Left lung (tissue), 10 donors: ENCODE results near the gene RASL10A. TPM values are rescaled to one million over a fixed set of nuclear protein-coding genes. Genes with fewer than 3 reads are reported as not detected.

Source experiments
- ATAC-seq: fragments of 200-7000 bp; cut with Tn5 transposase; one replicate; pipeline ENCODE4 v1.9.1; 2020; ENCODE audit warnings: moderate library complexity
- DNase-seq, 4 donors: peaks; one replicate each; pipeline ENCODE4 v3.0.0-alpha.2; 2013 to 2020
- H3K27ac ChIP-seq, 2 donors: fragments of 200-600 bp; sonication (generic) in 1 of 2; one replicate each; pipeline versions ENCODE4 v1.5.0 to v1.8.0; 2020 to 2021
- H3K27me3 ChIP-seq, 2 donors: fragments of 200-600 bp; sonication (generic) in 1 of 2; one replicate each; pipeline versions ENCODE4 v1.5.0 to v1.8.0; 2020 to 2021
- H3K36me3 ChIP-seq, 2 donors: fragments of 200-600 bp; sonication (generic) in 1 of 2; one replicate each; pipeline versions ENCODE4 v1.5.0 to v1.8.0; 2020 to 2021
- H3K4me1 ChIP-seq, 2 donors: fragments of 200-600 bp; one replicate each; pipeline ENCODE4 v1.8.0; 2021
- H3K4me3 ChIP-seq, 2 donors: fragments of 200-600 bp; sonication (generic) in 1 of 2; one replicate each; pipeline versions ENCODE4 v1.5.0 to v1.8.0; 2020 to 2021; ENCODE audit warnings: mild to moderate bottlenecking in 1 of 2
- H3K9me3 ChIP-seq, 2 donors: fragments of 200-600 bp; sonication (generic) in 1 of 2; one replicate each; pipeline versions ENCODE4 v1.5.0 to v1.8.0; 2020 to 2021
- CTCF ChIP-seq, 2 donors: fragments of 200-600 bp; sonication (generic) in 1 of 2; IDR thresholded peaks; one replicate each; pipeline versions ENCODE4 v1.5.0 to v1.8.0; 2021; ENCODE audit warnings: antibody characterized with exemption in 2 of 2
- intact Hi-C, 2 donors: fragments of 100-400 bp; cut with DNase I; formaldehyde crosslinking; loops; one replicate each; pipeline versions ENCODE4 v1.11.2 to v1.14.2; 2022
- polyA plus RNA-seq, 6 donors: library from polyadenylated mRNA; unstranded; fragments of 120-200 nt; gene quantifications; one replicate each; pipeline ENCODE4 v1.2.1, GENCODE V29; 2013; ENCODE audit not compliant: insufficient read length in 6 of 6
- total RNA-seq, 2 donors: library from RNA; stranded (reverse); fragmentation: NEBNext Ultra II Directional; extraction: Animal tissue kit (Norgen Biotek cat#: 25700); gene quantifications; one replicate each; pipeline ENCODE4 v1.2.1, GENCODE V29; 2021
- donor health status: DM: no; HTN: yes; CAD: no.
- donor health status: DM: no; HTN: no; CAD: no.

Gene RASL10A
- total and polyA plus RNA-seq, 8 donors, result 0.21 to 1.8 (median 0.52) TPM; not detected in 1

DNA sequence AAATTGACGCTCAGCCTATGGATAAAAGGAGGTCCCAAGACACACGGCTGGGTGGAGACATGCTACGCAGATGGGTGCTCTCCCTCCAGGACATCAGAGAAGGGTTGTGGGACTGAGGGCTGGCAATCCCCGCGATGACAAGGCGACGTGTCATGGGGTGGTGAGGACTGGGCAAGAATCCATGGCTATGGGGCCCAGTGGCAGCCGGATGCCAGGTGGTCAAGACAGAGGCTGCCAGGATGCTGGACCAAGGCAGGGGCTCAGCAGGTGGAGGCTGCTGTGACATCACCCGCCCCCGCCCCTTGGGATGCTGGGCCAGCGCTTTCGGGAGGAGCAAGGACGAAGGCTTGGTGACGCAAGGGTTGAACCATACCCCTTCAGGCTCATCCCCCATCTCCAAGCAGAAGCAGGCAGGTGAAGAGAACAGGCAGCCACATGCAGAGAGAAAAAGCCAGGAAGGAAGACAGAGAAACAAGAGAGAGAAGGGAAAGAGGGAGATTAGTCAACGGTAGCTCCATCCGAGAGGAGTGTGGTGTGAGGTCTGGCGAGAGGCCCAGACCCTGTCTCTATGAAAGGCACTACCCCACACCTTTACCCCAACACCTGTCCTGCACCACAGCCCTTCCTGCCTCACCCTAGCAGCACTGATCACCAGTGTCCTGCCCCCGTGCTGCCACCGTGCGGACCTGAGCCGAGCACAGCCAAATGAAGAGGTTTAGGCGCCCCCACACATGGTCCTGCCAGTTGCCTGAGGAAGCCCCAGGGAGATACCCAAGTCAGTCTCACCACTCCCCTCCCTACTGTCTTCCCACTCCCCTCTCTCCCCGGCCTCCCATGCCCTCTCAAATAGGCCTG lies 24.1 kb upstream of the RASL10A start:
- no peak overlapping the region for H3K4me3 ChIP-seq
- no peaks in the 10 kb centered on the region for H3K4me1 ChIP-seq
- peak in 1 of 4 donors; percentile 63 for DNase-seq
- H3K27me3 ChIP-seq, result no peaks in the 10 kb centered on the region
- H3K9me3 ChIP-seq, result no peaks in the 10 kb centered on the region
- no peak for ATAC-seq
- H3K27ac ChIP-seq, result no peak overlapping the region
- peaks cover 0 to 100% of the 10 kb centered on the region in 2 donors for H3K36me3 ChIP-seq
- TF ChIP-seq CTCF (IDR thresholded peaks at IDR 0.05), result no peak
- intact Hi-C loops, result no loop called here

DNA sequence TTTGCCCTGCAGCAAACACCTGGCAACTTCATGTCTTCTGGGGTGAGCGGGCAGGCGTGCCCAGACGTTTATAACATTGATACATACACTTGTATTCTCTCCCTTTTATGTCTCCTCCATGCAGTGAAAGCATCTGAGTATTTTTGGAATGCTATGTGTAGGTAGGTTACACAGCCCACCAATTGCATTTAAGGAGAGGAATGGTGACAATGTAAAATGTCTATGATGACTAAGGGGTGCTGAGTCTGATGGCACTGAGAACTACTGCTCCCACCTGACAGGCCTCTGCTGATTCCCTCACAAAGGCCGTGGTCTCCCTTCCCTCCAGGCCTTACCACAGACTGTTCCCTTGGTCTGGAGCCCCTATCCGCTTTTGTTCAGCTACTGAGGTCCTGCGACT lies 22.9 kb upstream of the RASL10A start:
- Histone ChIP-seq H3K4me1 (no peaks in the 10 kb centered on the region), H3K36me3 (peaks cover 0 to 100% of the 10 kb centered on the region in 2 donors), H3K9me3 (no peaks in the 10 kb centered on the region), H3K4me3 (no peak overlapping the region), H3K27ac (no peak overlapping the region), H3K27me3 (no peaks in the 10 kb centered on the region)
- TF ChIP-seq CTCF (IDR thresholded peaks at IDR 0.05), result no peak
- intact Hi-C loops, result no loop called here
- ATAC-seq (no peak), DNase-seq (no peak)

DNA sequence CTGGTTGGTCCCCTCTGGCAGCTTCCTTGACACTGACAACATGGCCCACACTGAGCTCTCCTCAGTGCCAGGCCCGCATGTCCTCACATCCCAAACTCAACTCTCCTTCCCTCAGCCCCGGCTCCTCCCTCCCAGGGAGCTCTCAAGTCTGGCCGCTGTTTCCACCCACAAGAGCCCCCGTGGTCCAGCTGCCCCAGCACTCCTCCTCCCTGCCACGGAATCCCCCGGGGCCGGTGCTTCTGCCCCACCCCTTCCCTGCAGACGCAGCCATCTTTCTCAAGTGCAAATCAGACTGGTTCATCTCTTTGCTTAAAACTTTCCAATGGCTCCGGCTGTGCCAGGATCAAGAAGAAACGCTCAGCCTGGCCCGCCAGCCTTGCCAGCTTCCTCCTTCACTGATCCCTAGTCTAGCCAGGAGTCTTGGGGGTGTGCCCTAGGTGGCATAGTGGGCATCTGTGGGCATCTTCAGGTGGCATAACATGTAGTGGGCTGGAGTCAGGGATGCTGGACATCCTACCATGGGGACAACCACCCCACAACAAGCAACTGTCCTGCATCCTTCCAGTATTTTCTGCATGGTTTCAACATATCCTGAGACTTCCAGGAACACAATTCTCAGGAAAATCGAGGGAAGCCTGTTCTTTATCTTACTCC lies 22.3 kb upstream of the RASL10A start:
- H3K27me3 ChIP-seq, result no peaks in the 10 kb centered on the region
- no peak overlapping the region for H3K27ac ChIP-seq
- intact Hi-C loops, result no loop called here
- H3K36me3 ChIP-seq, result peaks cover 0 to 100% of the 10 kb centered on the region in 2 donors
- DNase-seq (peak in 1 of 4 donors; percentile 55), ATAC-seq (no peak)
- no peaks in the 10 kb centered on the region for H3K4me1 ChIP-seq
- TF ChIP-seq CTCF (IDR thresholded peaks at IDR 0.05), result no peak
- H3K9me3 ChIP-seq, result no peaks in the 10 kb centered on the region
- no peak overlapping the region for H3K4me3 ChIP-seq

- H3K27ac ChIP-seq, result no peak overlapping the region
- ATAC-seq (peak; percentile 40), DNase-seq (peak in 1 of 4 donors; percentile 51)
- H3K4me1 ChIP-seq, result no peaks in the 10 kb centered on the region
- H3K9me3 ChIP-seq, result no peaks in the 10 kb centered on the region
- intact Hi-C loops, result no loop called here
- H3K36me3 ChIP-seq, result peaks cover 0 to 100% of the 10 kb centered on the region in 2 donors
- no peaks in the 10 kb centered on the region for H3K27me3 ChIP-seq
- H3K4me3 ChIP-seq, result no peak overlapping the region
- TF ChIP-seq CTCF (IDR thresholded peaks at IDR 0.05), result no peak
These were observed 21.4 kb upstream of the RASL10A start for GRCh38 chr22:29336751-29337490.

DNA sequence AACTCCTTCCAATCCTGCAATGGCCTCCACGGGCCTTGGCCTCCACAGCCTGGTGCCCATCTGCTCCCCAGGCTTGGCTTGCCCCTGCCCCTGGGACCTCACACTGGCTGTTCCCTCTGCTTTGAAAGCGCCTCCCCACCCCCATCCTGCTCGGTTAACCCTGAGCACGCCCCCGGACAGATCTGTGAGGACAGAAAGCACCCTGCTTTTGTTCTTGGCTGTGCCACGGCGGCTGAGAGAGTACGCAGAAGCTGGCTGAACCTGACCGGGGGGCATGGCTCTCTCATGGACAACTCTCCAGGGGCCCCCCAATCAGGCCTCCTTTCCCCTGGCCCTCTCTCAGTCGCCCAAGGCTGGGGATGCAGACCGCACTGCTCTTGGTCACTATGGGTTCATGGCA lies 20.2 kb upstream of the RASL10A start:
- intact Hi-C loops, result no loop called here
- peaks cover 0 to 100% of the 10 kb centered on the region in 2 donors for H3K36me3 ChIP-seq
- H3K4me1 ChIP-seq, result no peaks in the 10 kb centered on the region
- H3K9me3 ChIP-seq, result no peaks in the 10 kb centered on the region
- H3K27me3 ChIP-seq, result no peaks in the 10 kb centered on the region
- H3K4me3 ChIP-seq, result no peak overlapping the region
- no peak overlapping the region for H3K27ac ChIP-seq
- TF ChIP-seq CTCF (IDR thresholded peaks at IDR 0.05), result no peak
- peak in 1 of 4 donors; percentile 61 for DNase-seq
- no peak for ATAC-seq
